GM12878 (cell line): ENCODE measurements around the gene FHIP1A. TPM values are rescaled to one million over a fixed set of nuclear protein-coding genes. Genes with fewer than 3 reads are reported as not detected.

Experiments
- ATAC-seq: fragments of 200-7000 bp; cut with Tn5 transposase; 3 replicates; pipeline ENCODE4 v1.9.1; 2020; ENCODE audit warnings: mild to moderate bottlenecking, moderate library complexity
- BruUV-seq: library from RNA; stranded (reverse); fragments of 400-500 nt; replicated peaks from 2 replicates; lab custom pipeline; 2021; lab: Mats Ljungman, UMichigan
- CTCF ChIA-PET: fragments of 300-600 bp; sonication (Branson Sonifier 250); formaldehyde crosslinking; extraction: SDS; loops from one replicate; lab custom pipeline; 2021; ENCODE audit warnings: inconsistent platforms; lab: Yijun Ruan, JAX
- POLR2A ChIA-PET: fragments of 350-600 bp; formaldehyde crosslinking; extraction: SDS; loops from one replicate; lab custom pipeline; 2021; ENCODE audit warnings: inconsistent platforms; lab: Charles Lee
- RAD21 ChIA-PET: fragments of 300-600 bp; sonication (Branson Sonifier 250); formaldehyde crosslinking; loops from one replicate; lab custom pipeline; 2023; ENCODE audit warnings: antibody characterized with exemption; ENCODE audit not compliant: unreplicated experiment; lab: Charles Lee
- SMC1A ChIA-PET: fragments of 300-600 bp; sonication (Branson Sonifier 250); formaldehyde crosslinking; loops from one replicate; lab custom pipeline; 2023; ENCODE audit not compliant: unreplicated experiment, uncharacterized antibody; lab: Charles Lee
- DNase-seq: peaks from one replicate; pipeline ENCODE4 v3.0.0-alpha.2; 2011; ENCODE audit warnings: low read depth, low spot score
- FAIRE-seq: peaks from 3 replicates; lab custom pipeline; 2011; peaks lifted over from hg19 to GRCh38; lab: Jason Lieb, UNC
- H2AFZ ChIP-seq: 2 replicates; pipeline ENCODE4 v1.6.0; 2011; ENCODE audit warnings: low read depth, low read length, control low read depth; ENCODE audit not compliant: control insufficient read depth
- H3K27ac ChIP-seq: 2 replicates; pipeline ENCODE4 v1.5.1; 2011; ENCODE audit warnings: control low read depth; ENCODE audit not compliant: control insufficient read depth, insufficient read depth
- H3K27me3 ChIP-seq, 2 experiments: replicated peaks in 1 of 2; 2 replicates each; pipeline versions ENCODE4 v1.6.0 to v1.6.1; 2011; ENCODE audit warnings: low read length in 1 of 2; ENCODE audit not compliant: control insufficient read depth in 2 of 2, insufficient read depth in 2 of 2
- H3K36me3 ChIP-seq, 2 experiments: 2 replicates each; pipeline ENCODE4 v1.5.1; 2011; ENCODE audit warnings: low read length in 1 of 2; ENCODE audit not compliant: control insufficient read depth in 2 of 2, insufficient read depth in 2 of 2
- H3K4me1 ChIP-seq: 2 replicates; pipeline ENCODE4 v1.6.1; 2011; ENCODE audit warnings: mild to moderate bottlenecking, low read length, moderate library complexity, mixed read lengths; ENCODE audit not compliant: control insufficient read depth, insufficient read depth
- H3K4me2 ChIP-seq: 2 replicates; pipeline ENCODE4 v1.6.0; 2011; ENCODE audit warnings: control low read depth; ENCODE audit not compliant: control insufficient read depth, insufficient read depth
- H3K4me3 ChIP-seq: fragments of 200-600 bp; sonication (generic); 2 replicates; pipeline ENCODE4 v1.5.1; 2016
- H3K79me2 ChIP-seq: 2 replicates; pipeline ENCODE4 v1.6.0; 2011; ENCODE audit warnings: low read length; ENCODE audit not compliant: control insufficient read depth, insufficient read depth
- H3K9ac ChIP-seq: 2 replicates; pipeline ENCODE4 v1.8.0; 2011; ENCODE audit warnings: low read length, control low read depth, mixed read lengths; ENCODE audit not compliant: control insufficient read depth, insufficient read depth
- H3K9me3 ChIP-seq: replicated peaks from 3 replicates; pipeline ENCODE4 v1.5.1; 2011; ENCODE audit warnings: mild to moderate bottlenecking, low read length; ENCODE audit not compliant: control insufficient read depth, insufficient read depth
- H4K20me1 ChIP-seq: 2 replicates; pipeline ENCODE4 v1.6.0; 2011; ENCODE audit not compliant: control insufficient read depth, insufficient read depth
- CUX1 ChIP-seq: IDR thresholded peaks from 2 replicates; pipeline ENCODE4 v1.6.1; 2012; ENCODE audit warnings: improper control_type of control experiment, low read depth, low read length; ENCODE audit not compliant: insufficient replicate concordance
- WGBS: methylation state at CpG from one replicate; pipeline ENCODE4 v1.1.6; 2016; ENCODE audit warnings: low lambda C conversion rate; ENCODE audit not compliant: insufficient replicate concordance, insufficient coverage; ENCODE audit errors: missing lambda C conversion rate; 5-methylcytosine and 5-hydroxymethylcytosine counted together
- in situ Hi-C: fragments of 300-500 bp; cut with MboI; formaldehyde crosslinking; loops from 9 replicates; pipeline ENCODE4 v1.14.3; 2018; ENCODE audit warnings: mixed read lengths
- intact Hi-C: fragments of 100-400 bp; cut with micrococcal nuclease; formaldehyde crosslinking; loops from one replicate; pipeline ENCODE4 v1.14.2; 2022; ENCODE audit not compliant: unreplicated experiment
- polyA plus RNA-seq, 11 experiments: library from polyadenylated mRNA; depleted of rRNA in 4 of 11; unstranded in 6 of 11; stranded (reverse) in 5 of 11; fragments of >200 nt; fragmentation: Nextera tagmentation in 4 of 11; fragmentation: Illumina TruSeq in 1 of 11; extraction: Ambion mirVana in 4 of 11; extraction: Trizol in 1 of 11; gene quantifications; 1 replicate in 1 of 11; 2 replicates in 10 of 11; pipeline versions ENCODE4 v1.2.1 to v1.2.3, GENCODE V29; 2011 to 2016; ENCODE audit warnings: inconsistent platforms in 2 of 11, missing spikeins in 2 of 11, low read depth in 1 of 11
- total RNA-seq, 4 experiments: library from RNA; depleted of rRNA in 3 of 4; stranded (reverse); fragments of >200 nt in 3 of 4; fragmentation: Illumina TruSeq in 1 of 4; extraction: Trizol in 1 of 4; gene quantifications; 2 replicates each; pipeline versions ENCODE4 v1.2.1 to v1.2.3, GENCODE V29; 2013 to 2021

The FHIP1A gene
- total and polyA plus RNA-seq, 10 of the 15 experiments (the other 5 are each of a cell fraction or from before 2014, with no cell fraction given) = 0.02 to 5.5 (median 0.13) TPM; not detected in 1

GRCh38 chr4:151436093-151436518 lies 27.1 kb downstream of the FHIP1A start:
- ChIA-PET SMC1A (interaction anchor here (0.7 to 1.0 kb wide), 3 partner anchors 11 to 15 kb away, joined by 3 read pairs; no protein-coding TSS in a partner anchor), POLR2A (interaction anchor here (0.6 to 0.7 kb wide), 2 partner anchors 63 to 135 kb away, joined by 4 read pairs; no protein-coding TSS in a partner anchor), CTCF (interaction anchor here (0.6 kb wide), 2 partner anchors 98 to 902 kb away, joined by 3 to 5 read pairs; no protein-coding TSS in a partner anchor), RAD21 (no interaction called here)
- DNase-seq (no peak), ATAC-seq (no peak), FAIRE-seq (no peak)
- H3K79me2 ChIP-seq = no peaks in the 10 kb centered on the region
- no peak overlapping the region for H3K4me2 ChIP-seq
- no peaks in the 10 kb centered on the region for H3K4me1 ChIP-seq
- H3K27ac ChIP-seq = no peak overlapping the region
- no peak overlapping the region for H3K9ac ChIP-seq
- 34% methylated on average over 4 of the region's 4 CpGs for WGBS
- no peaks in the 10 kb centered on the region for H4K20me1 ChIP-seq
- no TSS peak for BruUV-seq
- in situ Hi-C loops (no loop called here), intact Hi-C loops (no loop called here)
- H3K4me3 ChIP-seq = no peak overlapping the region
- no peak for TF ChIP-seq CUX1
- H2AFZ ChIP-seq = no peak overlapping the region
- no peaks in the 10 kb centered on the region for H3K27me3 ChIP-seq
- H3K9me3 ChIP-seq = no peaks in the 10 kb centered on the region
- H3K36me3 ChIP-seq = no peaks in the 10 kb centered on the region
